ENCODE measurements around the gene ENTREP3.
"Not testable (repeated sequence)": the region's sequence is repeated elsewhere in the genome, so short reads cannot be mapped to it uniquely, and the experiment has no call there.

- TF ChIP-seq POLR2A, CTCF (IDR thresholded peaks at IDR 0.05): not testable (repeated sequence)
These were observed 8.5 kb downstream of the ENTREP3 start for GRCh38 chr1:155246796-155247195.
